Stimulated activated naive CD4-positive, alpha-beta T cell (primary cell): ENCODE data around the gene FGFR2.

Experiments used
- DNase-seq, 6 experiments: peaks; one replicate each; lab custom pipeline; 2025; lab: John Stamatoyannopoulos, UW

The FGFR2 gene

DNA sequence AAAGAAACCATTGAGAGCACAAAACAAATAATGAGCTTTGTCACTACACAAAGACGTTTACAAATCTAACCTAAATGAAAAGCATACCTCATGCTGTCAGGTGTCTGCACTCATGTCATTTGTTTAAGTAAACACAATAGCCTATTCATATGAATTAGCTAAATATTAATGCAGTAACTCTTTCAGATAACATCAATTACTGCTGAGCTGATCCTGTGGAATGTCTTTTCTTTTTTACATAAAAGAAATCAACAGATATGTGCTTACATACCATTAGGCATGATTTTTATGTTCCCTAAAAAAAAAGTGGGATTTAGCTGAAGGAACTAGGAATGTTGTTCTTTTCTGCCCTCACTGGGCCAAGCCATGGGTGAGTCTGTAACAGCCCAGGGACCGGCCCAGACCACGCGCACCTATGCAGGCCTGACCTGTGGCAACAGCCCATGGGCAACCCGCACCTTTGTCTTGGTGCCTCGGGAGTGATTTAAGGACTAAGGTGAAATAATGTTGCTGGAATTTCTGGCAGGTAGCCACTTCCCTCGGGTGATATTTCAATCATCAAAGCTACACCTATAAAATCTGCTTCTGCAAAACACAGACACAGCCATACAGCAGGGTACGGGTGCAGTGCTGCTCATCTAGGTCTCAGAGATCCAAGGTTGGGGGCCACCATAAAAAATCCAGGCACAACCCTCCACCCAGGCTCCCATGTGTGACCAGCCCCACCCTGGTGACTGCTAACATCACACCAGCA is 44.6 kb downstream of the FGFR2 start:
- DNase-seq: no peak

DNA sequence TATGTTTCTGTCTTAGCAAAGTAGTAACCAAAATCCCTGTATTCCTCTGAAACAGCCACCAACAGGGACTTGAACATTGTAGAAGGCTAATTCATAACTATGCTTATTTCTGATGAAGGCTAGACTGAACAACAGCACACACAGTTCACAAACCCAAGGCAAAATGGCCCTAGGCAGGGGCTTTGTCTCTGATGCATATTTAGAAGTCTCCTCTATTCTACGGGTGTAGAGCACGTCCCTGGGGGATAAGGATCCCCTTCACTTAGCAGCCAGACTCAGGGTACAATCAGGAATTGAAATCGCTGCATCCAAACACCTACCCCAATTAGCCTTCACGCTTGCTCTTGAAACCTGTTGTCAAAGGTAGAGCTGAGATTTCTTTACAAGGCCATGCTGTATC is 45.5 kb downstream of the FGFR2 start:
- DNase-seq: no peak

DNA sequence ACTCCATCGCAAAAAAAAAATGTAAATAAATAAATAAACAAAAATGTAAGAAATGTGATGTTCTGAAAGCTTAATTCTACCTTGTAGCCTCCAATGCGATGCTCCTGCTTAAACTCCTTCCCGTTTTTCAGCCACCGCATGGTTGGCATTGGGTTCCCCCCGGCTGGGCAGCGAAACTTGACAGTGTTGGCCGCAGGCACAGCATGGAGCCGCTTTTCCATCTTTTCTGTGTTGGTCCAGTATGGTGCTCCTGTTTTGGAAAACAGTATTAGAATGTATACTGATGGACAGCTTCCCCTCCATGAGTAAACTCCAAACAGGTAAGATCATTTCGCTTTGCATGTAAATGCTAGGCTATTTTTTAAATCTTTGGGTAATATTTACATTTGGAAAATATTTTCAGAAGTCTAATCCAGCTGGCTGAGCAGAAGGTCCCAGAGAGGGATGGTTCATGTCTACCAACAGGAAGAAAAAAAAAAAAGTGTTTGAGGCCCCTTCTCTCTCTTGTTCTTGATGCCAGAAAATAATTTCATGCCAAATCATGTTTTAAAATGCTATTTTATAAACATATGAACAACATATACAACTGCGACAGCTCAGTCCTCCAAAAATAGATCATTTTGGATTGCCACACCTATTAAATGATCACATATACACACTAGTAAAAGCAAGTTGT is 46.9 kb downstream of the FGFR2 start:
- DNase-seq: no peak

GRCh38 chr10:121544301-121544869 is 53.9 kb downstream of the FGFR2 start:
- DNase-seq: no peak

GRCh38 chr10:121543545-121543944 is 54.7 kb downstream of the FGFR2 start:
- DNase-seq: no peak

DNA sequence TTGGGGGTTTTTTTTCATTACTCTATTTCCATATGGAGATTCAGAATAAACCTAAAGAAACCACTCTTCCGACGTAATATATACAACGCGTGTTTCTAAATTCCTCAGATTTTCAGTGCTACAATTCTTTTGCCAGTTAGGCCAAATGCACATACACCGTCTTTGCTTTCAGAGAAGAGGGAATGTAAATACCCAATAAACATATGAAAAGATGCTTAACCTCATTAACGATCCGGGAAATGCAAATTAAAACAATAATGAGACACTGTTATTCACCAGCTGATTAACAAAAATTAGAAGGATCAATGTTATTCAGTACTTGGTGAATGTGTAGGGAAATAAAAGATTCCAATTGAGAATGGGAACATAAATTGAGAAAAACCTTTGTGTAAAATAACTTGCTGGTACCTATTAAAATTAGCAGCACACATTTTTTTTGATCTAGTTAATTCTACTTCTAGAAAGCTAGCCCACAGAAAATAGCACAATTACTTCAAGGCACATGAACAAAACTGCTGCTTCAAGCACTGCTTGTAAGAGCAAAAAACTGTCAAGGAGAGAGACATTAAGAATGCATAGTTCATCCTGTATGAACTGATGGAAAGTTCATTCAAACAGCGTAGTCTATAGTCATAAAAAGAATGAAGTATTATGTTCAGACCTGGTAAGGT is 56.7 kb downstream of the FGFR2 start:
- DNase-seq: no peak

DNA sequence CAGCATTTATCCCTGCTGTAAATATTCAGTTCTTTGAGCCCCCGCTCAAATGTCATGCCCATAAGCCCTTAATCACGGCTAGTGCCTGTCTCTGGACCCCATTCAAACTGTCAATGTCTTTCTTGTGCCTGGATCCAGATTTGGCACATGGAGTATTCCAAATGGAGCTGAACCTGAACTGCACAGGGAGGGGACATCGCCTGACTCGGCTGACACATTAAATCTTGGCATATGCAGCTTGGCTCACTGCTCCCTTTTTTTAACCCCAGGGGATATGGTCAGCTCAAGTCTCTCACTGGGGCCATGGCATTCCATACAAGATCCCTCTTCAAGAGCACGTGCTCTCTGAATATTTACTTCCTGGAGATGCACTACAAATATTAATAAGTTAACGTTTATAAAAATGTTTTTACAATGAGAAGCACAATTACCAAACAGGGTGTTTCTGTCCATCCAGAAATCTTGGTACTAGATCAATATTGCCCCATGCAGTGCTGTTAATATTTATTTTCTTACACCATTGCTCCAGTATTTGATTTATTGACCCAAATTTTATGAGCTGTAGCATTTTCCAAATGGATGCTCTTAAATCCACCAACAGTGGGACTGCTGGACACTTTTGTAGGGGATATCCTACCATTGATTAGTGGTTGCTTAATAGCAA is 57.4 kb downstream of the FGFR2 start:
- DNase-seq: no peak

DNA sequence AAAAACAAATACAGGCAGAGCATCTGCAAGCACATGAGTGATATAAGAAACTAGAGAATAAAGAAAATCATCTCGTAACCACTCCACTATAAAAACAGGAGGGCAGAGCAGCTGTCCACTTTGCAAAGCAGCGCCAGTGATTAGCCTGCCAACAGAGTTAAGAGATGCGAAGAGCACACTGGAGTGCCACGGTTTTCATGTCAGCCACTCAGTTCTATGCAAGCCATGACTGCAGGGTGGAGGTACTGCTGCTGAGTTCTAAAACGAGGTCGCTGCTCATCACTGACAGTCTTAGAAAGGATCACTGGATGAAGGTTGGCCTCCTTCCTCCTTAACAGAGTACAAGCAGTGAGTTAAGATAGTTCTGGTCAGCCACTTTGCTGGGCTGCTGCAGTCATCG is 58.5 kb downstream of the FGFR2 start:
- no peak for DNase-seq

GRCh38 chr10:121536310-121536913 is 61.8 kb downstream of the FGFR2 start:
- DNase-seq: no peak

DNA sequence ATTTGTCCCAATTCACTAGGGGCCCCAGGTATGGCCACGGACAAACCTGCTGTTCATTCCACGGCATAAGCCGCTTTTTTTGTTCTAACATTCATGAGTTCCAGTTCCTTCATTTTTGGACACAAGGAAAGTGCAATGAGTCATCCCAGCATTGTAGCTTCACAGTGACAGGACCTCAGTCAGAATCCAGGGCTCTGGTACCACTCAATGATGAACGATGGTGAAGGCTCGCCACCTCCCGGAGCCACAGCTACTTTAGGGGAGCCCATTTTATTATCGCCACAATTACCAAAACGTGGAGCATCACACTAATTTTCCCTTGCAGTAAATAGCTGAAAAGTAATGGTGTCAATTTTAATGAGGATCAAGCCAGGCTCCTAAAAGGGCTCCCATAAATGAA is 62.9 kb downstream of the FGFR2 start:
- no peak for DNase-seq

DNA sequence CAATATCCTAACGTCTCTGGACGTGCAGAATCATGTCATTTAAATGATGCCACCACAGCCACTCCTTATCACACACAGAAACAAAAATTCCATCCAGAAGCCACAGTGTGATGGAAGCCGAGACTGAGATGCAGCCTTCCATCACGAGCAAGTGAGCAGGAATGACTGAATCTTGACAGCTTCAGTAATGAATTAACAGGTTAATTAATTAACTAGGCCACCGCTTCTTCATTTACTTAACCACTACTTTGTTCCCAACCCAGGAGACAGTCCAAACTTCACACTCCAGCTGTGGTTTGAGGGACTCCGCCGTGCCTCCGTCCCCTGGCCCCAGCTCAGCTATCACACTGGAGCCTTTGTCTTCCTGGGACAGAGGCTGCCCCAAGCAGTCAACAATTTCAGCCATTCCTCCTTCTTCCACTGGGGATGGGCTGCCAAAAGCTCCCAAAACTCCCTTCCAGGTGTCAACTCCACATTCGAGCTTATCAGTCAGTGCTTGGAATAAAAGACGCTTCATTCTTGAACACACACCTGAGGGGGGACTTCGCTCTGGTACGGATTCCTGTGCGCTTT is 65.9 kb downstream of the FGFR2 start:
- no peak for DNase-seq

DNA sequence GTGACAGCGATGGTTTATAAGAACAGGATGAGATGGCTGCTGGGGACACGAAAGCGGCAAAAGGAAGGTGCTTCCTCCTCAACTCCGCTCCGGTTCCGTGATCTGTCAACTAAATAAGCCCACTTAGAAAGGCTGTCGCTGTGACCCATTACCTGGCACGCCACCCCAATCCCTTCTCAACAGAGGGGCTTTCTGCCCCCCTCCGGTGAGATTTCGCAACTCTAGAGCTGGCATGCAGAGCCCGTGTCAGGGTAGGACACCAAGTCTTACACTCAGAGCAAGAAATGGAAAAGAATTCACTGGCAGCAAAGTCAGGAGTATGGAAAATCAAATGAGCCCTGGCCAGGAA is 66.4 kb downstream of the FGFR2 start:
- no peak for DNase-seq

DNA sequence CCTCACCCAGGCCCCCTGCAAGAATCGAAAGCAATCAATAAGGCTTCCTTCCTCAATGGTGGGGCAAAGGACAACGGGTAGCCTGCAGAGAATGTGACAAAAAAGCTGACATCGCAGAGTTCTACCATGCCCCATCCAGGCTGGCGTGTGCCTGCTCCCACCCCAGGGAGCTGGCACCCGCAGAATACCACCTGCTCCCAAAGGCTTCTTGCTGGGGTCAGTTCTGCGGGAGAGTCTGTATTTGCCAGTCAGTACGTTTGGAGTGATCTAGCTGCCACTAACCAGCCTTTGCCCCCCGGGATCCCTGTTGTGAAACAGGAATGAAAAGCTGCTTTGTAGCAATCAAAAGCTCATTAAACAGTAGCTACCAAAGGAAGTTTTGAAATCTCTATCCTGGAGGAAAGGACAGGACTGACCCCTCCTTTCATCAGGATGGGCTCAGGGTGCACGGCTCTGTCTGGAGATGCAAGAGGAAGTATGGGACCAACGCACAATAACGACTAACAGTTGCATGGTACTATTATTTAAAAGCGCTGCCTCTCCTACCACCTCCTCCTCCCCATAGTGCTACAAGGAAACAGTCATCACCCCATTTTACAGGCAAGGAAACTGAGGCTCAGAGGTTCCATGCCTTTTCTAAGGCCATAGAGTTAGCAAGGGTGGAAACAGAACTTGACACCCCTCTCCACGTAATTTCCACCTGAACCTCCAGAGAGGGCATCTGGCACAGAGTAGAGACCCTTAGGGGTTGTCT is 67.0 kb downstream of the FGFR2 start:
- DNase-seq: no peak

DNA sequence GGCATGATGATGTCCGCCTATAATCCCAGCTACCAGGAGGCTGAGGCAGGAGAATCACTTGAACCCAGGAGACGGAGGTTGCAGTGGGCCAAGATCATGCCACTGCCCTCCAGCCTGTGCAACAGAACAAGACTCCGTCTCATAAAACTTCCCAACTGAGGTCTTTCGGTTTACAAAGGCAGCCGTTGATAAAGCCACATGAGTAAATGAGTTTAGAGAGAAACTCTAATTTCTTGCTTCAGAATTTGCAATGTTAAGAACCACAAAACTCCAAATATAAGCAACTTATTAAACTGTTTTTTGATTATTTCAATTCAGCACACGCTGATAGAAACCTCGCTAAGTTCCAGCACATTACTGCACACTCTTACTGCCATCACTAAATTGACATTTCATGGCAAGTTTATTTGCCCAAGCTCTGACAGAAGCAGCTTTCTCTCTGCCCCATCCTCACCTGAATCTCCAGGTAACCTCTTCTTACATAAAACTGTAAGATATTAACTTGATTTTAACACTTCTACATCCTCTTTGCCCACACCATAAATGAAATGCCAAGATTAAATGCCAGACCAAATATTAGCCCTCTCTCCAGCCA is 67.7 kb downstream of the FGFR2 start:
- DNase-seq: no peak

DNA sequence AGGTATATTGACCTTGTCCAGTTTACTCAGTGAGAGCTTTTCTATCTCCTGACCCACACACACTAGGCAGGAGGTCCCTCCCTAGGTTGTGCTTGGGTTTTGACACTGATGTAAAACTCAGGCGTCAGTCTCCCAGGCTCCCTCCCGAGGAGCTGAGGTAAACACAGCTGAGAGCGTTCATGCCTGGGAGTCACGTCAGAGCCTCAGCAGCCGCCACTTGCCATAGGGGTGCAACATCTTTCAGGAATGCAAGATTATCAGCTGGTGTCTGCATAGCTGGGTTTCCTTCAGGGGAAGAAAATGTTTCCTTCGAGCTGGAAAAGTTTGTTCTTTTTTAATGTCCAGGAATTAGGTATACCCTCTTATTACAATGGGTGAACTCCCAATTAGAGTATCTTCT is 70.6 kb downstream of the FGFR2 start:
- no peak for DNase-seq

GRCh38 chr10:121526801-121527221 is 71.4 kb downstream of the FGFR2 start:
- DNase-seq: no peak

DNA sequence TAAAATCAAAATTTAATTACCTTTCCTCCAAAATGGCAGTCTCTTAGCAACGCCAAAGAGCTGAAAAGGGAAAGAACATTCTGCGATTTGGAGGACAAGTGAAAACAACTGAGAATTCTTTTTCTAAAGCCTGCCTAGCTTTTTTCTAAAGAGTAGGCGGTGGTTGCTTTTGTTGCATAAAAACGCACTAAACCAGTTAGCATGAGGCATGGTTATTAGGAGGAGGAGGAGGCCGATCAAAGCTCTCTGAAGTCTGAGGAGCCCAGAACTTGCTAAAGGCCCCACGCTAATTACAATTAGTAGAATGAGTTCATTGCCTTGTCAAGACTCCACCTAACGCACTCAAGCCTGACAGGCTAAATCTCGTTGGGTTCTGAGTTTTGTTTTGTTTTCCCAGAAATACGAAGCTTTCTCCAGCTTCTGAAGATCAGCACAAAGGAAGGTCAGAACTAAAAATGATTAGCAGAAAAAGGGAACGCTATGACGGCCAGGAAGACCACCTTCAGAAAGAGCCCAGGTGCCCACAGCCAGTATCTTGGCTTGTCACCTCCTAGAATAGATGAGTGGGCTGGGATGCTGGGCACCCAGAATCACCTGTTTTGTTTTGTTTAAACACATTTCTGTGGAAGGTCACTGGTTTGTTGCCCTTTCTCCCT is 72.0 kb downstream of the FGFR2 start:
- no peak for DNase-seq

DNA sequence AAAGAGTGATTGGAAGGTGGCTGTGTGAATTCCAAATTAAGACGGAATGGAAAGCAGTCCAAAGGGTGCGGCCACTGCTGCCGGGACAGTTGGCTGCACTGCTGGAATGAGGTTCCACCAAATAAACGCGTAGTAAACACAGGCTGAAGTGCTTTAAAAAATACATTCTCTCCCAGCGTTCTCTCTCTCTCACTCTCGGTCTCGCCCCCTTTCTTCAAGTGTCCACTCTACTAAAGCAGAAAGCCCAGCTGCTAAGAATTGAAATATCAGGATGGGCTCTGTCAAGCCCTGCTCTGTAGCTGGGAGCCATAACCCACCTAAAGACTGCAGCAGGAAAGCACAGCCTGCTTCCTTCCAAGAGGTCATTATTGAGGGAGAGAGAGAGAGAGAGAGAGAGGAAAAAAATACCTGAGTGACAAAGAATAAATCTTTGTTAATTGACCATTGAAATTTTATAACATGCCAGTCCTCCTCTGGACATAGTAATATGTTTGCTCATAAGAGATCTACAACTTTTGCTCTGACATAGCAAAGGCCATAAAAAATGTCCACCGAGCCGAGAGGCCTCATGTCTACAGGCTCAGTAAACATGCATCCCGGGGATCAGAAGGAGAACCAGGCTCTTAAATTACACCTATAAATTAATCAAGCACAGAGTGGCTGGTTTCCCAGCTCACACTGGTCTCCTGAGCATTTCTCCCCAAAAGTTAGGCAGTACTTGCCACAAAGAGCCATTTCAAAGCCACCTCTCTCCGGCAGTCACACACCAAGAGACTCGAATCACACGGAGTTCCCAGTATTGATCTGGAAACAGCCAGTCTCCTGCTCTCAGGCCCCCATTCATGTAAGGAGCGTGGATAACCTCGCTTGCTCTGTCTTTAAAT is 72.8 kb downstream of the FGFR2 start:
- DNase-seq: no peak
